GM12878 (cell line): ENCODE data around the gene RNF166. TPM values are rescaled to one million over a fixed set of nuclear protein-coding genes. Genes with fewer than 3 reads are reported as not detected.

Source experiments
- ATAC-seq: fragments of 200-7000 bp; cut with Tn5 transposase; 3 replicates; pipeline ENCODE4 v1.9.1; 2020; ENCODE audit warnings: mild to moderate bottlenecking, moderate library complexity
- BruUV-seq: library from RNA; stranded (reverse); fragments of 400-500 nt; replicated peaks from 2 replicates; lab custom pipeline; 2021; lab: Mats Ljungman, UMichigan
- CTCF ChIA-PET: fragments of 300-600 bp; sonication (Branson Sonifier 250); formaldehyde crosslinking; extraction: SDS; loops from one replicate; lab custom pipeline; 2021; ENCODE audit warnings: inconsistent platforms; lab: Yijun Ruan, JAX
- POLR2A ChIA-PET: fragments of 350-600 bp; formaldehyde crosslinking; extraction: SDS; loops from one replicate; lab custom pipeline; 2021; ENCODE audit warnings: inconsistent platforms; lab: Charles Lee
- RAD21 ChIA-PET: fragments of 300-600 bp; sonication (Branson Sonifier 250); formaldehyde crosslinking; loops from one replicate; lab custom pipeline; 2023; ENCODE audit warnings: antibody characterized with exemption; ENCODE audit not compliant: unreplicated experiment; lab: Charles Lee
- SMC1A ChIA-PET: fragments of 300-600 bp; sonication (Branson Sonifier 250); formaldehyde crosslinking; loops from one replicate; lab custom pipeline; 2023; ENCODE audit not compliant: unreplicated experiment, uncharacterized antibody; lab: Charles Lee
- DNase-seq: peaks from one replicate; pipeline ENCODE4 v3.0.0-alpha.2; 2011; ENCODE audit warnings: low read depth, low spot score
- FAIRE-seq: peaks from 3 replicates; lab custom pipeline; 2011; peaks lifted over from hg19 to GRCh38; lab: Jason Lieb, UNC
- H2AFZ ChIP-seq: 2 replicates; pipeline ENCODE4 v1.6.0; 2011; ENCODE audit warnings: low read depth, low read length, control low read depth; ENCODE audit not compliant: control insufficient read depth
- H3K27ac ChIP-seq: 2 replicates; pipeline ENCODE4 v1.5.1; 2011; ENCODE audit warnings: control low read depth; ENCODE audit not compliant: control insufficient read depth, insufficient read depth
- H3K27me3 ChIP-seq, 2 experiments: replicated peaks in 1 of 2; 2 replicates each; pipeline versions ENCODE4 v1.6.0 to v1.6.1; 2011; ENCODE audit warnings: low read length in 1 of 2; ENCODE audit not compliant: control insufficient read depth in 2 of 2, insufficient read depth in 2 of 2
- H3K36me3 ChIP-seq, 2 experiments: 2 replicates each; pipeline ENCODE4 v1.5.1; 2011; ENCODE audit warnings: low read length in 1 of 2; ENCODE audit not compliant: control insufficient read depth in 2 of 2, insufficient read depth in 2 of 2
- H3K4me1 ChIP-seq: 2 replicates; pipeline ENCODE4 v1.6.1; 2011; ENCODE audit warnings: mild to moderate bottlenecking, low read length, moderate library complexity, mixed read lengths; ENCODE audit not compliant: control insufficient read depth, insufficient read depth
- H3K4me2 ChIP-seq: 2 replicates; pipeline ENCODE4 v1.6.0; 2011; ENCODE audit warnings: control low read depth; ENCODE audit not compliant: control insufficient read depth, insufficient read depth
- H3K4me3 ChIP-seq: fragments of 200-600 bp; sonication (generic); 2 replicates; pipeline ENCODE4 v1.5.1; 2016
- H3K79me2 ChIP-seq: 2 replicates; pipeline ENCODE4 v1.6.0; 2011; ENCODE audit warnings: low read length; ENCODE audit not compliant: control insufficient read depth, insufficient read depth
- H3K9ac ChIP-seq: 2 replicates; pipeline ENCODE4 v1.8.0; 2011; ENCODE audit warnings: low read length, control low read depth, mixed read lengths; ENCODE audit not compliant: control insufficient read depth, insufficient read depth
- H3K9me3 ChIP-seq: replicated peaks from 3 replicates; pipeline ENCODE4 v1.5.1; 2011; ENCODE audit warnings: mild to moderate bottlenecking, low read length; ENCODE audit not compliant: control insufficient read depth, insufficient read depth
- H4K20me1 ChIP-seq: 2 replicates; pipeline ENCODE4 v1.6.0; 2011; ENCODE audit not compliant: control insufficient read depth, insufficient read depth
- ATF2 ChIP-seq: IDR thresholded peaks from 2 replicates; pipeline ENCODE4 v1.6.1; 2012; ENCODE audit warnings: low read length, inconsistent platforms
- BCLAF1 ChIP-seq: fragments of 450-650 bp; IDR thresholded peaks from 2 replicates; pipeline ENCODE4 v1.6.1; 2017; ENCODE audit warnings: antibody characterized with exemption, mild to moderate bottlenecking, moderate library complexity
- GABPA ChIP-seq: IDR thresholded peaks from 2 replicates; pipeline ENCODE4 v1.6.1; 2014; ENCODE audit warnings: antibody characterized with exemption, low read depth, mild to moderate bottlenecking, inconsistent platforms
- IRF5 ChIP-seq: fragments of 450-650 bp; IDR thresholded peaks from 2 replicates; pipeline ENCODE4 v1.6.1; 2017; ENCODE audit warnings: borderline replicate concordance
- JUND ChIP-seq: IDR thresholded peaks from 2 replicates; pipeline ENCODE4 v1.6.1; 2012; ENCODE audit warnings: low read depth, mild to moderate bottlenecking, low read length, improper control_type of control experiment, moderate library complexity
- NFYB ChIP-seq: IDR thresholded peaks from 2 replicates; pipeline ENCODE4 v1.6.1; 2011; ENCODE audit warnings: low read depth, mild to moderate bottlenecking, low read length, improper control_type of control experiment, moderate library complexity; ENCODE audit not compliant: insufficient read depth
- RAD21 ChIP-seq: IDR thresholded peaks from 2 replicates; pipeline ENCODE4 v1.6.1; 2011; ENCODE audit warnings: mild to moderate bottlenecking, low read depth, low read length, moderate library complexity; ENCODE audit not compliant: insufficient read depth
- SKIL ChIP-seq: fragments of 450-650 bp; IDR thresholded peaks from 2 replicates; pipeline ENCODE4 v1.6.1; 2017; ENCODE audit warnings: mild to moderate bottlenecking, low read depth, inconsistent platforms; ENCODE audit not compliant: poor library complexity, severe bottlenecking
- SP1 ChIP-seq: IDR thresholded peaks from one replicate; pipeline ENCODE4 v1.6.1; 2011; ENCODE audit warnings: low read depth, low read length
- SREBF2 ChIP-seq: IDR thresholded peaks from 2 replicates; pipeline ENCODE4 v1.6.1; 2012; ENCODE audit warnings: mild to moderate bottlenecking, low read length
- TBL1XR1 ChIP-seq: IDR thresholded peaks from 2 replicates; pipeline ENCODE4 v1.6.1; 2012; ENCODE audit warnings: low read depth, low read length, improper control_type of control experiment
- TCF3 ChIP-seq: IDR thresholded peaks from 2 replicates; pipeline ENCODE4 v1.6.1; 2012; ENCODE audit warnings: low read depth, mild to moderate bottlenecking, low read length, borderline replicate concordance; ENCODE audit not compliant: insufficient read depth
- YY1 ChIP-seq: IDR thresholded peaks from 2 replicates; pipeline ENCODE4 v1.6.1; 2011; ENCODE audit warnings: low read depth, mild to moderate bottlenecking, low read length
- WGBS: methylation state at CpG from one replicate; pipeline ENCODE4 v1.1.6; 2016; ENCODE audit warnings: low lambda C conversion rate; ENCODE audit not compliant: insufficient replicate concordance, insufficient coverage; ENCODE audit errors: missing lambda C conversion rate; 5-methylcytosine and 5-hydroxymethylcytosine counted together
- in situ Hi-C: fragments of 300-500 bp; cut with MboI; formaldehyde crosslinking; loops from 9 replicates; pipeline ENCODE4 v1.14.3; 2018; ENCODE audit warnings: mixed read lengths
- intact Hi-C: fragments of 100-400 bp; cut with micrococcal nuclease; formaldehyde crosslinking; loops from one replicate; pipeline ENCODE4 v1.14.2; 2022; ENCODE audit not compliant: unreplicated experiment
- polyA plus RNA-seq, 11 experiments: library from polyadenylated mRNA; depleted of rRNA in 4 of 11; unstranded in 6 of 11; stranded (reverse) in 5 of 11; fragments of >200 nt; fragmentation: Nextera tagmentation in 4 of 11; fragmentation: Illumina TruSeq in 1 of 11; extraction: Ambion mirVana in 4 of 11; extraction: Trizol in 1 of 11; gene quantifications; 1 replicate in 1 of 11; 2 replicates in 10 of 11; pipeline versions ENCODE4 v1.2.1 to v1.2.3, GENCODE V29; 2011 to 2016; ENCODE audit warnings: inconsistent platforms in 2 of 11, missing spikeins in 2 of 11, low read depth in 1 of 11
- total RNA-seq, 4 experiments: library from RNA; depleted of rRNA in 3 of 4; stranded (reverse); fragments of >200 nt in 3 of 4; fragmentation: Illumina TruSeq in 1 of 4; extraction: Trizol in 1 of 4; gene quantifications; 2 replicates each; pipeline versions ENCODE4 v1.2.1 to v1.2.3, GENCODE V29; 2013 to 2021

The RNF166 gene
- total and polyA plus RNA-seq, 10 of the 15 experiments (the other 5 are each of a cell fraction or from before 2014, with no cell fraction given) = 0.48 to 32.8 (median 12.1) TPM

- Histone ChIP-seq H3K4me3 (no peak overlapping the region), H3K79me2 (no peaks in the 10 kb centered on the region), H2AFZ (no peak overlapping the region), H3K9ac (no peak overlapping the region), H3K4me1 (no peaks in the 10 kb centered on the region), H3K4me2 (no peak overlapping the region), H4K20me1 (no peaks in the 10 kb centered on the region), H3K36me3 (peaks cover 0 to 63% of the 10 kb centered on the region in 2 experiments), H3K9me3 (no peaks in the 10 kb centered on the region), H3K27me3 (no peaks in the 10 kb centered on the region), H3K27ac (no peak overlapping the region)
- no peak for TF ChIP-seq SP1
- no peak for TF ChIP-seq TCF3
- no peak for TF ChIP-seq YY1
- no peak for TF ChIP-seq NFYB
- TF ChIP-seq SKIL = no peak
- no peak for TF ChIP-seq JUND
- no peak for TF ChIP-seq TBL1XR1
- no peak for TF ChIP-seq GABPA
- TF ChIP-seq ATF2 = no peak
- TF ChIP-seq RAD21 = no peak
- no peak for TF ChIP-seq IRF5
- no peak for TF ChIP-seq SREBF2
- TF ChIP-seq BCLAF1 = no peak
- ChIA-PET CTCF (no interaction called here), POLR2A (no interaction called here), RAD21 (no interaction called here), SMC1A (no interaction called here)
- BruUV-seq = no TSS peak
- no peak for FAIRE-seq
- DNase-seq = no peak
- no peak for ATAC-seq
- in situ Hi-C loops = no loop called here
- intact Hi-C loops = no loop called here
- WGBS = 87% methylated on average over 7 of the region's 8 CpGs
Measured at GRCh38 chr16:88723507-88723887, 17.3 kb upstream of the RNF166 start.
